GM10248 (cell line): ENCODE results near the gene SYT3.
"Not testable (repeated sequence)": the region's sequence is repeated elsewhere in the genome, so short reads cannot be mapped to it uniquely, and the experiment has no call there.

Source experiments
- CTCF ChIA-PET: fragments of 300-600 bp; sonication (Branson Sonifier 250); formaldehyde crosslinking; extraction: SDS; loops from one replicate; lab custom pipeline; 2021; ENCODE audit warnings: antibody characterized with exemption; lab: Yijun Ruan, JAX
- POLR2A ChIA-PET: fragments of 350-650 bp; sonication (Branson Sonifier 250); formaldehyde crosslinking; extraction: SDS; loops from one replicate; lab custom pipeline; 2020; ENCODE audit warnings: antibody characterized with exemption; lab: Yijun Ruan, JAX
- DNase-seq: peaks from one replicate; pipeline ENCODE4 v3.0.0; 2012; ENCODE audit errors: extremely low spot score
- TF ChIP-seq, protein P1 (sequence below): IDR thresholded peaks from 2 replicates; pipeline ENCODE4 v1.5.1; 2012; ENCODE audit warnings: mild to moderate bottlenecking, low read depth; ENCODE audit errors: extremely low read depth, missing control alignments, control extremely low read depth

The SYT3 gene

DNA sequence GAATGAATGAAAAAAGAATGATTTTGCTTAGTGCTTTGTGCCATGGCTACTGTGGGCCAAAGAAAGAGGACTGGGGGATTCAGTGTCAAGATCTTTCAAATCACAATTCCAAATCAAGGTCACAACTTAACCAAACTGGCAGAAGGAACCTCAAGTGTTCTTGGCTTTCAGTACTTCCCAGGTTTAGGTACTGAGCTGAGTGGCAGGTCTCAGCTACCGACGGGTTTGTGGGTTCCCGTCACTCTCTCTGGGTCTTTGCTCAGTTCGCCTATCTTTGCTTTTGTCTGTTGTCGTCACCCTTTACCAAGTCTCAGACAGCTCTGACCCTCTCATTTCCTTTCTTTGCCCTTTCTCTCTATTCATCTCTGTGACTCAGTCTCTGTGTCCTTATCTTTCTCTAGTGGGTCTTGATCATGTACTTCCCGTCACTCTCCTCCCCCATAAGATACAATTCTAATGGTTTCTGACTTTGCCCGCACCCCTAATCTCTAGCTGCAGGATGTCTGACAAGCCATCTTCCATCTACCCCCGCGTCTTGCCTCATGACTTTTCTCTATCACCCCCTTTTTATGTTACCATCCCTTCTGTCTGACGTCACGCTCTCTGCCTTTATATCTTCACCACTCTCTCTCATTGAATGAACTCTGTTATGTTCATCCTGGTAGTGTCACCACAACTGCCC lies 38.1 kb downstream of the SYT3 start:
- ChIA-PET POLR2A (no interaction called here), CTCF (no interaction called here)
- TF ChIP-seq, protein P1, sequence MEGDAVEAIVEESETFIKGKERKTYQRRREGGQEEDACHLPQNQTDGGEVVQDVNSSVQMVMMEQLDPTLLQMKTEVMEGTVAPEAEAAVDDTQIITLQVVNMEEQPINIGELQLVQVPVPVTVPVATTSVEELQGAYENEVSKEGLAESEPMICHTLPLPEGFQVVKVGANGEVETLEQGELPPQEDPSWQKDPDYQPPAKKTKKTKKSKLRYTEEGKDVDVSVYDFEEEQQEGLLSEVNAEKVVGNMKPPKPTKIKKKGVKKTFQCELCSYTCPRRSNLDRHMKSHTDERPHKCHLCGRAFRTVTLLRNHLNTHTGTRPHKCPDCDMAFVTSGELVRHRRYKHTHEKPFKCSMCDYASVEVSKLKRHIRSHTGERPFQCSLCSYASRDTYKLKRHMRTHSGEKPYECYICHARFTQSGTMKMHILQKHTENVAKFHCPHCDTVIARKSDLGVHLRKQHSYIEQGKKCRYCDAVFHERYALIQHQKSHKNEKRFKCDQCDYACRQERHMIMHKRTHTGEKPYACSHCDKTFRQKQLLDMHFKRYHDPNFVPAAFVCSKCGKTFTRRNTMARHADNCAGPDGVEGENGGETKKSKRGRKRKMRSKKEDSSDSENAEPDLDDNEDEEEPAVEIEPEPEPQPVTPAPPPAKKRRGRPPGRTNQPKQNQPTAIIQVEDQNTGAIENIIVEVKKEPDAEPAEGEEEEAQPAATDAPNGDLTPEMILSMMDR, result no peak
- no peak for DNase-seq

DNA sequence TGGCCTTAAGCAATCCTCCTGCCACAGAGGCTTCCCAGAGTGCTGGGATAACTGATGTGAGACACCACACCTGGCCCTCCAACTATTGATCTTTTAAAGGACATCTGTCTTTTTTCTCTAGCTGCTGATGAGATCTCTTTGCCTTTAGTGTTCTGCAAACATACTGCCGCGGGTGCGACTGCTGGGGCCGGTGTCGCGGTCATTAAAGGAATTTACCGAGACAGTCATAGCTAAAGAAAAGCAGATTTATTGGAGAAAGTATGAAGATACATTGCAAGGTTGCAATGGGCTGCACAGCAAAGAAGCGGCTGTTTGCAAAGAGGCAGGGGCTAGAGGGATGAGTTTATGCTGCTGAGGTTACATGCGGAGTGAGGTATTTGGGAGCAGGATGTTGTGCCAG lies 40.3 kb downstream of the SYT3 start:
- ChIA-PET CTCF (no interaction called here), POLR2A (no interaction called here)
- DNase-seq, result no peak
- TF ChIP-seq, protein P1, result no peak

DNA sequence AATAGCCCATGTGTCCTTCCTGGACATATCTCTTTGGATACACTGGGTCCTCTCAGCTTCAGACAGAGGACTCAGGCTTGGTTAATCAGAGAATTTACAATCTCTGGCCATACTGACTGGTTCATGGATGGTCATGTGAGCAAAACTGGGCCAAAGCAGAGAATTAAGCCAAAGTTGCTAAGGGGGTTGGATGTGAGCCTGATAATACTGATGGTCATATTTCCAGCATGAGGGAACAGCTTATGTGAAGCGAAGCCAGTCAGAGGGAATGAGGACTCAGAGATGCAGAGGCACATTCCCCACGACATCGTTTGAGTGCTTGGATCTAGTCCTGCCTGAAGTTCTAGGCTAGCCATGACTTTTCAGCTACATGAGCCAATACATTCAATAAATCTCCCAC lies 49.5 kb downstream of the SYT3 start:
- DNase-seq, result no peak
- CTCF ChIA-PET, result interaction anchor here (2.6 kb wide), 1 partner anchor 34 kb away, joined by 10 read pairs; no protein-coding TSS in a partner anchor
- TF ChIP-seq, protein P1, result no peak
- POLR2A ChIA-PET, result no interaction called here

DNA sequence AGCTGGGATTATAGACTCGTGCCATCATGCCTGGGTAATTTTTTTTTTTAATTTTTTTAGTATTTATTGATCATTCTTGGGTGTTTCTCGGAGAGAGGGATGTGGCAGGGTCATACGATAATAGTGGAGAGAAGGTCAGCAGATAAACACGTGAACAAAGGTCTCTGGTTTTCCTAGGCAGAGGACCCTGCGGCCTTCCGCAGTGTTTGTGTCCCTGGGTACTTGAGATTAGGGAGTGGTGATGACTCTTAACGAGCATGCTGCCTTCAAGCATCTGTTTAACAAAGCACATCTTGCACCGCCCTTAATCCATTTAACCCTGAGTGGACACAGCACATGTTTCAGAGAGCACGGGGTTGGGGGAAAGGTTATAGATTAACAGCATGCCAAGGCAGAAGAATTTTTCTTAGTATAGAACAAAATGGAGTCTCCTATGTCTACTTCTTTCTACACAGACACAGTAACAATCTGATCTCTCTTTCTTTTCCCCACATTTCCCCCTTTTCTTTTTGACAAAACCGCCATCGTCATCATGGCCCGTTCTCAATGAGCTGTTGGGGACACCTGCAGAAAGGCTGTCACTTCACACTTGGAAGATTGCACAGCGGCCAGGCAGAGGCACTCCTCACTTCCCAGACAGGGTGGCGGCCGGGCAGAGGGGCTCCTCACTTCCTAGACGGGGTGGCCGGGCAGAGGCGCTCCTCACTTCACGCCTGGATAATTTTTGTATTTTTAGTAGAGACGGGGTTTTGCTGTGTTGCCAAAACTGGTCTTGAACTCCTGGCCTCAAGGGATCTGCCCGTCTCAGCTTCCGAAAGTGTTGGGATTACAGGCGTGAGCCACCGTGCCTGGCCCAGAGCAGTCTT lies 57.7 kb downstream of the SYT3 start:
- POLR2A ChIA-PET, CTCF ChIA-PET, DNase-seq: not testable (repeated sequence)

DNA sequence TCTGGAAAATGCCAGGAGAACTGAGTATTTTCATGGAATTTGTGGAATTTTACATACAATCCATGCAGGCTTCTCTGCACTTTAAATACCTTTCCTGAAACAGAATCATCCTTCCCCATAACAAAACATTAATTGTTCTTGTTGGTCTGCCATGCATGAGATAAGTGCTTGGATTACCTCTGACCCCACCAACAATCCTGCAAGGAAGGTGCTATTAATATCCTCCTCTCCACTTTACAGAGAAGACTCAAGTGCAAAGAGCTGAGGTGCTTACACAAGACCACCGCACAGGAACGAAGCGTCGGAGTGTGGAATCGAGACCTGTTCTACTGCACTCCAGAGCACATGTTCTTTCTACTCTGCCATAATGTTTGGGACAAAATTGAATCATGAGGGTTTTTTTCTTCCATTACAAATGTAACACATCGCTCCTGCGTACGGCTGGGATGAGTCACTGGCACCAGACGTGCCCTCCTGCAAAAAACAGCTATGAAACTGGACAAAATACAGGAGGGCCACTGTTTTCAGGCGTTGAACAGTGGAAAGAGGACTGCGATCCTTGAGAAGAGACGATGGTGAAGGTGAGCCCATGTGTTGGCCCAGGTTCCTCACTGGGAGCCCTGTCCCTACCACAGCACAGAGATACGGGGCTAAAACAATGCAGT lies 58.6 kb downstream of the SYT3 start:
- TF ChIP-seq, protein P1, result no peak
- ChIA-PET CTCF (no interaction called here), POLR2A (no interaction called here)
- no peak for DNase-seq

DNA sequence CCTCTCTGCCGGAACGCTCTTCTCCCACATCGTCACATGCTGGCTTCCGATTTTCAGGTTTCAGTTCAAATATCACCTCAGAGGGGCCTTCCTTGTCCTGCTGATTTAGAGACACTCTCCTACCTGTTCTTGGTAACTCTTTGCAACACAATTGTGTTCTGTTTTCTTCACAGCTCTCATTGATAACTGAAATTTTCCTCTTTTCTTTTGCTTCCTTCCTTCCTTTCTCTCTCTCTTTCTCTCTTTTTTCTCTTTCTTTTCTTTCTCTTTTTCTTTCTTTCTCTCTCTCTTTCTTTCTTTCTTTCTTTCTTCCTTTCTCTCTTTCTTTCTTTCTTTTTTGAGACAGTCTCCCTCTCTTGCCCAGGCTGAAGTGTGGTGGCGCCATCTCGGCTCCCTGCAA lies 59.4 kb downstream of the SYT3 start:
- TF ChIP-seq, protein P1, result no peak
- no peak for DNase-seq
- CTCF ChIA-PET, result interaction anchor here (1.1 kb wide), 1 partner anchor 24 kb away, joined by 3 read pairs; no protein-coding TSS in a partner anchor
- POLR2A ChIA-PET, result no interaction called here

DNA sequence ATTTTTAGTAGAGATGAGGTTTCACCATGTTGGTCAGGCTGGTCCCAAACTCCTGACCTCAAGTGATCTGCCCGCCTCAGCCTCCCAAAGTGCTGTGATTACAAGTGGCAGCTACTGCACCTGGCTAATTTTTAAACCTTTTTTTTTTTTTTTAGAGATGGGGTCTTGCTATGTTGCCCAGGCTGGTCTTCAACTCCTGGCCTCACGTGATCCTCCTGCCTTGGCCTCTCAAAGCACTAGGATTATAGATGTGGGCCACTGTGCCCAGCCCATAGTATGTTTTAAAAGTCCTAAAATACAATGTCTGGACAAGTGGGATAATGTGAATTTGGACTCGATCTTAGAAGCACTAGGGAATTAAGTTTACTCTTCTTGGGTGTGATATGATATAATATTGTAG lies 62.9 kb downstream of the SYT3 start:
- DNase-seq, POLR2A ChIA-PET: not testable (repeated sequence)
- CTCF ChIA-PET, result interaction anchor here (1.8 kb wide), 1 partner anchor 20 kb away, joined by 7 read pairs; no protein-coding TSS in a partner anchor
